Epidermal melanocyte (primary cell): Measurements from ENCODE around the gene DLG2.
"Not testable (repeated sequence)": the region's sequence is repeated elsewhere in the genome, so short reads cannot be mapped to it uniquely, and the experiment has no call there.

Source experiments
- DNase-seq: peaks from one replicate; pipeline ENCODE4 v3.0.0; 2011; ENCODE audit warnings: low spot score; ENCODE audit not compliant: insufficient read length

DLG2 gene

GRCh38 chr11:85459304-85459703 lies 167.8 kb downstream of the DLG2 start:
- DNase-seq, result no peak

GRCh38 chr11:85444479-85444878 lies 182.7 kb downstream of the DLG2 start:
- no peak for DNase-seq

GRCh38 chr11:85440273-85440672 lies 186.9 kb downstream of the DLG2 start:
- DNase-seq, result no peak

- DNase-seq, result no peak
Measured at GRCh38 chr11:85438328-85438727, 188.8 kb downstream of the DLG2 start.

- DNase-seq, result no peak
Measured at GRCh38 chr11:85431319-85431718, 195.8 kb downstream of the DLG2 start.

- no peak for DNase-seq
Measured at GRCh38 chr11:85423794-85424193, 203.3 kb downstream of the DLG2 start.

GRCh38 chr11:85423316-85423715 lies 203.8 kb downstream of the DLG2 start:
- DNase-seq, result no peak

- no peak for DNase-seq
Measured at GRCh38 chr11:85414175-85414574, 213.0 kb downstream of the DLG2 start.

- no peak for DNase-seq
Measured at GRCh38 chr11:85407648-85408047, 219.5 kb downstream of the DLG2 start.

- DNase-seq, result no peak
Measured at GRCh38 chr11:85406841-85407240, 220.3 kb downstream of the DLG2 start.

- no peak for DNase-seq
Measured at GRCh38 chr11:85406316-85406715, 220.8 kb downstream of the DLG2 start.

- DNase-seq, result not testable (repeated sequence)
Measured at GRCh38 chr11:85395515-85396055, 231.6 kb downstream of the DLG2 start.

- DNase-seq, result no peak
Measured at GRCh38 chr11:85394283-85394682, 232.9 kb downstream of the DLG2 start.

GRCh38 chr11:85391141-85391540 lies 236.0 kb downstream of the DLG2 start:
- no peak for DNase-seq

- DNase-seq, result no peak
Measured at GRCh38 chr11:85385547-85385946, 241.6 kb downstream of the DLG2 start.

- DNase-seq, result no peak
Measured at GRCh38 chr11:85385111-85385510, 242.0 kb downstream of the DLG2 start.

GRCh38 chr11:85379066-85379465 lies 248.1 kb downstream of the DLG2 start:
- DNase-seq, result no peak

- no peak for DNase-seq
Measured at GRCh38 chr11:85377901-85378300, 249.2 kb downstream of the DLG2 start.

GRCh38 chr11:85359859-85360258 lies 267.3 kb downstream of the DLG2 start:
- no peak for DNase-seq

- no peak for DNase-seq
Measured at GRCh38 chr11:85355921-85356320, 271.2 kb downstream of the DLG2 start.

GRCh38 chr11:85349539-85349938 lies 277.6 kb downstream of the DLG2 start:
- DNase-seq, result not testable (repeated sequence)

GRCh38 chr11:85348945-85349344 lies 278.2 kb downstream of the DLG2 start:
- DNase-seq, result no peak

GRCh38 chr11:85347291-85347690 lies 279.9 kb downstream of the DLG2 start:
- DNase-seq, result no peak

GRCh38 chr11:85346484-85346883 lies 280.7 kb downstream of the DLG2 start:
- no peak for DNase-seq
